GM12878 (cell line): Measurements from ENCODE around the gene FAM221A. TPM values are rescaled to one million over a fixed set of nuclear protein-coding genes. Genes with fewer than 3 reads are reported as not detected.

Source experiments
- ATAC-seq: fragments of 200-7000 bp; cut with Tn5 transposase; 3 replicates; pipeline ENCODE4 v1.9.1; 2020; ENCODE audit warnings: mild to moderate bottlenecking, moderate library complexity
- BruUV-seq: library from RNA; stranded (reverse); fragments of 400-500 nt; replicated peaks from 2 replicates; lab custom pipeline; 2021; lab: Mats Ljungman, UMichigan
- CTCF ChIA-PET: fragments of 300-600 bp; sonication (Branson Sonifier 250); formaldehyde crosslinking; extraction: SDS; loops from one replicate; lab custom pipeline; 2021; ENCODE audit warnings: inconsistent platforms; lab: Yijun Ruan, JAX
- POLR2A ChIA-PET: fragments of 350-600 bp; formaldehyde crosslinking; extraction: SDS; loops from one replicate; lab custom pipeline; 2021; ENCODE audit warnings: inconsistent platforms; lab: Charles Lee
- RAD21 ChIA-PET: fragments of 300-600 bp; sonication (Branson Sonifier 250); formaldehyde crosslinking; loops from one replicate; lab custom pipeline; 2023; ENCODE audit warnings: antibody characterized with exemption; ENCODE audit not compliant: unreplicated experiment; lab: Charles Lee
- SMC1A ChIA-PET: fragments of 300-600 bp; sonication (Branson Sonifier 250); formaldehyde crosslinking; loops from one replicate; lab custom pipeline; 2023; ENCODE audit not compliant: unreplicated experiment, uncharacterized antibody; lab: Charles Lee
- DNase-seq: peaks from one replicate; pipeline ENCODE4 v3.0.0-alpha.2; 2011; ENCODE audit warnings: low read depth, low spot score
- FAIRE-seq: peaks from 3 replicates; lab custom pipeline; 2011; peaks lifted over from hg19 to GRCh38; lab: Jason Lieb, UNC
- H2AFZ ChIP-seq: 2 replicates; pipeline ENCODE4 v1.6.0; 2011; ENCODE audit warnings: low read depth, low read length, control low read depth; ENCODE audit not compliant: control insufficient read depth
- H3K27ac ChIP-seq: 2 replicates; pipeline ENCODE4 v1.5.1; 2011; ENCODE audit warnings: control low read depth; ENCODE audit not compliant: control insufficient read depth, insufficient read depth
- H3K27me3 ChIP-seq, 2 experiments: replicated peaks in 1 of 2; 2 replicates each; pipeline versions ENCODE4 v1.6.0 to v1.6.1; 2011; ENCODE audit warnings: low read length in 1 of 2; ENCODE audit not compliant: control insufficient read depth in 2 of 2, insufficient read depth in 2 of 2
- H3K36me3 ChIP-seq, 2 experiments: 2 replicates each; pipeline ENCODE4 v1.5.1; 2011; ENCODE audit warnings: low read length in 1 of 2; ENCODE audit not compliant: control insufficient read depth in 2 of 2, insufficient read depth in 2 of 2
- H3K4me1 ChIP-seq: 2 replicates; pipeline ENCODE4 v1.6.1; 2011; ENCODE audit warnings: mild to moderate bottlenecking, low read length, moderate library complexity, mixed read lengths; ENCODE audit not compliant: control insufficient read depth, insufficient read depth
- H3K4me2 ChIP-seq: 2 replicates; pipeline ENCODE4 v1.6.0; 2011; ENCODE audit warnings: control low read depth; ENCODE audit not compliant: control insufficient read depth, insufficient read depth
- H3K4me3 ChIP-seq: fragments of 200-600 bp; sonication (generic); 2 replicates; pipeline ENCODE4 v1.5.1; 2016
- H3K79me2 ChIP-seq: 2 replicates; pipeline ENCODE4 v1.6.0; 2011; ENCODE audit warnings: low read length; ENCODE audit not compliant: control insufficient read depth, insufficient read depth
- H3K9ac ChIP-seq: 2 replicates; pipeline ENCODE4 v1.8.0; 2011; ENCODE audit warnings: low read length, control low read depth, mixed read lengths; ENCODE audit not compliant: control insufficient read depth, insufficient read depth
- H3K9me3 ChIP-seq: replicated peaks from 3 replicates; pipeline ENCODE4 v1.5.1; 2011; ENCODE audit warnings: mild to moderate bottlenecking, low read length; ENCODE audit not compliant: control insufficient read depth, insufficient read depth
- H4K20me1 ChIP-seq: 2 replicates; pipeline ENCODE4 v1.6.0; 2011; ENCODE audit not compliant: control insufficient read depth, insufficient read depth
- ESRRA ChIP-seq: IDR thresholded peaks from 2 replicates; pipeline ENCODE4 v1.6.1; 2012; ENCODE audit warnings: mild to moderate bottlenecking, low read length, improper control_type of control experiment
- FOXK2 ChIP-seq: fragments of 450-650 bp; IDR thresholded peaks from 2 replicates; pipeline ENCODE4 v1.6.1; 2017; ENCODE audit warnings: mild to moderate bottlenecking, moderate library complexity
- JUND ChIP-seq: IDR thresholded peaks from 2 replicates; pipeline ENCODE4 v1.6.1; 2012; ENCODE audit warnings: low read depth, mild to moderate bottlenecking, low read length, improper control_type of control experiment, moderate library complexity
- KAT2A ChIP-seq: conservative IDR thresholded peaks from 2 replicates; pipeline ENCODE4 v1.6.1; 2011; ENCODE audit warnings: low read depth, low read length; ENCODE audit not compliant: control insufficient read depth
- NBN ChIP-seq: fragments of 450-650 bp; IDR thresholded peaks from 2 replicates; pipeline ENCODE4 v1.6.1; 2016
- NRF1 ChIP-seq: conservative IDR thresholded peaks from 2 replicates; pipeline ENCODE4 v1.6.1; 2011; ENCODE audit warnings: mild to moderate bottlenecking, low read depth, low read length, improper control_type of control experiment
- RB1 ChIP-seq: fragments of 450-650 bp; formaldehyde crosslinking; IDR thresholded peaks from 2 replicates; pipeline ENCODE4 v1.6.1; 2017; ENCODE audit warnings: mild to moderate bottlenecking, borderline replicate concordance
- SIN3A ChIP-seq: IDR thresholded peaks from 2 replicates; pipeline ENCODE4 v1.6.1; 2012; ENCODE audit warnings: low read depth, low read length, improper control_type of control experiment
- SP1 ChIP-seq: IDR thresholded peaks from one replicate; pipeline ENCODE4 v1.6.1; 2011; ENCODE audit warnings: low read depth, low read length
- SREBF2 ChIP-seq: IDR thresholded peaks from 2 replicates; pipeline ENCODE4 v1.6.1; 2012; ENCODE audit warnings: mild to moderate bottlenecking, low read length
- SUZ12 ChIP-seq: fragments of 200-600 bp; sonication (generic); IDR thresholded peaks from one replicate; pipeline ENCODE4 v1.6.1; 2018; ENCODE audit warnings: antibody characterized with exemption, mild to moderate bottlenecking; ENCODE audit not compliant: unreplicated experiment
- WRNIP1 ChIP-seq: IDR thresholded peaks from 2 replicates; pipeline ENCODE4 v1.6.1; 2011; ENCODE audit warnings: low read depth, low read length, improper control_type of control experiment, borderline replicate concordance
- WGBS: methylation state at CpG from one replicate; pipeline ENCODE4 v1.1.6; 2016; ENCODE audit warnings: low lambda C conversion rate; ENCODE audit not compliant: insufficient replicate concordance, insufficient coverage; ENCODE audit errors: missing lambda C conversion rate; 5-methylcytosine and 5-hydroxymethylcytosine counted together
- in situ Hi-C: fragments of 300-500 bp; cut with MboI; formaldehyde crosslinking; loops from 9 replicates; pipeline ENCODE4 v1.14.3; 2018; ENCODE audit warnings: mixed read lengths
- intact Hi-C: fragments of 100-400 bp; cut with micrococcal nuclease; formaldehyde crosslinking; loops from one replicate; pipeline ENCODE4 v1.14.2; 2022; ENCODE audit not compliant: unreplicated experiment
- polyA plus RNA-seq, 11 experiments: library from polyadenylated mRNA; depleted of rRNA in 4 of 11; unstranded in 6 of 11; stranded (reverse) in 5 of 11; fragments of >200 nt; fragmentation: Nextera tagmentation in 4 of 11; fragmentation: Illumina TruSeq in 1 of 11; extraction: Ambion mirVana in 4 of 11; extraction: Trizol in 1 of 11; gene quantifications; 1 replicate in 1 of 11; 2 replicates in 10 of 11; pipeline versions ENCODE4 v1.2.1 to v1.2.3, GENCODE V29; 2011 to 2016; ENCODE audit warnings: inconsistent platforms in 2 of 11, missing spikeins in 2 of 11, low read depth in 1 of 11
- total RNA-seq, 4 experiments: library from RNA; depleted of rRNA in 3 of 4; stranded (reverse); fragments of >200 nt in 3 of 4; fragmentation: Illumina TruSeq in 1 of 4; extraction: Trizol in 1 of 4; gene quantifications; 2 replicates each; pipeline versions ENCODE4 v1.2.1 to v1.2.3, GENCODE V29; 2013 to 2021
- TF ChIP-seq, protein P1 (sequence below): fragments of 150-350 bp; IDR thresholded peaks from 2 replicates; pipeline ENCODE4 v1.6.1; 2016; ENCODE audit warnings: low read depth, low read length
- TF ChIP-seq, protein P2 (sequence below): fragments of 450-650 bp; formaldehyde crosslinking; IDR thresholded peaks from 2 replicates; pipeline ENCODE4 v1.4.0; 2020; ENCODE audit warnings: mild to moderate bottlenecking, moderate library complexity
- TF ChIP-seq, protein P3 (sequence below): fragments of 450-650 bp; IDR thresholded peaks from 2 replicates; pipeline ENCODE4 v1.6.1; 2016; ENCODE audit warnings: mild to moderate bottlenecking

FAM221A gene
- total and polyA plus RNA-seq, 10 of the 15 experiments (the other 5 are each of a cell fraction or from before 2014, with no cell fraction given), result 6.3 to 16.7 (median 9.7) TPM

DNA sequence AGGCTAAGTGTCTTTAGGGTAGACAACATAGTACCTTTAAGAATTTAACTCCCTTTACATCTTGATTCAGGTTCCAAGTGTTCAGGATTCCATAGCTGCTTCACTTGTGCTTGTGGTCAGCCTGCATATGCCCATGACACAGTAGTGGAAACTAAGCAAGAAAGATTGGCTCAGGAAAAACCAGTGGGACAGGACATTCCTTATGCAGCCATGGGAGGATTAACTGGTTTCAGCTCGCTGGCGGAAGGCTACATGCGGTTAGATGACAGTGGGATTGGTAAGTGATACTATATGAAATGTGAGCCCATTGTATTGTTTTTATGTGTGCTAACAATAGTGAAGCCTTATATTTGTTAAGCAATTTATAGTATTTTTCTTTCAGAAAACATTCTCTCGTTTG, 11.3 kb downstream of the FAM221A start:
- Histone ChIP-seq H2AFZ (no peak overlapping the region), H3K9me3 (no peaks in the 10 kb centered on the region; the same call in 1 of the 3 replicates), H3K9ac (no peak overlapping the region), H4K20me1 (no peaks in the 10 kb centered on the region), H3K4me1 (no peaks in the 10 kb centered on the region; the same call in 1 of the 2 replicates), H3K4me3 (no peak overlapping the region), H3K36me3 (peaks cover 0 to 6% of the 10 kb centered on the region in 2 experiments), H3K4me2 (no peak overlapping the region), H3K79me2 (no peaks in the 10 kb centered on the region), H3K27ac (no peak overlapping the region), H3K27me3 (no peaks in the 10 kb centered on the region)
- DNase-seq (no peak), ATAC-seq (no peak), FAIRE-seq (no peak)
- TF ChIP-seq SUZ12 (no peak), ESRRA (no peak), WRNIP1 (no peak), FOXK2 (no peak), NRF1 (no peak), KAT2A (no peak), SIN3A (no peak), JUND (no peak), RB1 (no peak), SREBF2 (no peak), NBN (no peak), SP1 (no peak)
- TF ChIP-seq, protein P1, sequence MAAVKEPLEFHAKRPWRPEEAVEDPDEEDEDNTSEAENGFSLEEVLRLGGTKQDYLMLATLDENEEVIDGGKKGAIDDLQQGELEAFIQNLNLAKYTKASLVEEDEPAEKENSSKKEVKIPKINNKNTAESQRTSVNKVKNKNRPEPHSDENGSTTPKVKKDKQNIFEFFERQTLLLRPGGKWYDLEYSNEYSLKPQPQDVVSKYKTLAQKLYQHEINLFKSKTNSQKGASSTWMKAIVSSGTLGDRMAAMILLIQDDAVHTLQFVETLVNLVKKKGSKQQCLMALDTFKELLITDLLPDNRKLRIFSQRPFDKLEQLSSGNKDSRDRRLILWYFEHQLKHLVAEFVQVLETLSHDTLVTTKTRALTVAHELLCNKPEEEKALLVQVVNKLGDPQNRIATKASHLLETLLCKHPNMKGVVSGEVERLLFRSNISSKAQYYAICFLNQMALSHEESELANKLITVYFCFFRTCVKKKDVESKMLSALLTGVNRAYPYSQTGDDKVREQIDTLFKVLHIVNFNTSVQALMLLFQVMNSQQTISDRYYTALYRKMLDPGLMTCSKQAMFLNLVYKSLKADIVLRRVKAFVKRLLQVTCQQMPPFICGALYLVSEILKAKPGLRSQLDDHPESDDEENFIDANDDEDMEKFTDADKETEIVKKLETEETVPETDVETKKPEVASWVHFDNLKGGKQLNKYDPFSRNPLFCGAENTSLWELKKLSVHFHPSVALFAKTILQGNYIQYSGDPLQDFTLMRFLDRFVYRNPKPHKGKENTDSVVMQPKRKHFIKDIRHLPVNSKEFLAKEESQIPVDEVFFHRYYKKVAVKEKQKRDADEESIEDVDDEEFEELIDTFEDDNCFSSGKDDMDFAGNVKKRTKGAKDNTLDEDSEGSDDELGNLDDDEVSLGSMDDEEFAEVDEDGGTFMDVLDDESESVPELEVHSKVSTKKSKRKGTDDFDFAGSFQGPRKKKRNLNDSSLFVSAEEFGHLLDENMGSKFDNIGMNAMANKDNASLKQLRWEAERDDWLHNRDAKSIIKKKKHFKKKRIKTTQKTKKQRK, result no peak
- TF ChIP-seq, protein P2, sequence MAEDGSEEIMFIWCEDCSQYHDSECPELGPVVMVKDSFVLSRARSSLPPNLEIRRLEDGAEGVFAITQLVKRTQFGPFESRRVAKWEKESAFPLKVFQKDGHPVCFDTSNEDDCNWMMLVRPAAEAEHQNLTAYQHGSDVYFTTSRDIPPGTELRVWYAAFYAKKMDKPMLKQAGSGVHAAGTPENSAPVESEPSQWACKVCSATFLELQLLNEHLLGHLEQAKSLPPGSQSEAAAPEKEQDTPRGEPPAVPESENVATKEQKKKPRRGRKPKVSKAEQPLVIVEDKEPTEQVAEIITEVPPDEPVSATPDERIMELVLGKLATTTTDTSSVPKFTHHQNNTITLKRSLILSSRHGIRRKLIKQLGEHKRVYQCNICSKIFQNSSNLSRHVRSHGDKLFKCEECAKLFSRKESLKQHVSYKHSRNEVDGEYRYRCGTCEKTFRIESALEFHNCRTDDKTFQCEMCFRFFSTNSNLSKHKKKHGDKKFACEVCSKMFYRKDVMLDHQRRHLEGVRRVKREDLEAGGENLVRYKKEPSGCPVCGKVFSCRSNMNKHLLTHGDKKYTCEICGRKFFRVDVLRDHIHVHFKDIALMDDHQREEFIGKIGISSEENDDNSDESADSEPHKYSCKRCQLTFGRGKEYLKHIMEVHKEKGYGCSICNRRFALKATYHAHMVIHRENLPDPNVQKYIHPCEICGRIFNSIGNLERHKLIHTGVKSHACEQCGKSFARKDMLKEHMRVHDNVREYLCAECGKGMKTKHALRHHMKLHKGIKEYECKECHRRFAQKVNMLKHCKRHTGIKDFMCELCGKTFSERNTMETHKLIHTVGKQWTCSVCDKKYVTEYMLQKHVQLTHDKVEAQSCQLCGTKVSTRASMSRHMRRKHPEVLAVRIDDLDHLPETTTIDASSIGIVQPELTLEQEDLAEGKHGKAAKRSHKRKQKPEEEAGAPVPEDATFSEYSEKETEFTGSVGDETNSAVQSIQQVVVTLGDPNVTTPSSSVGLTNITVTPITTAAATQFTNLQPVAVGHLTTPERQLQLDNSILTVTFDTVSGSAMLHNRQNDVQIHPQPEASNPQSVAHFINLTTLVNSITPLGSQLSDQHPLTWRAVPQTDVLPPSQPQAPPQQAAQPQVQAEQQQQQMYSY, result no peak
- TF ChIP-seq, protein P3, sequence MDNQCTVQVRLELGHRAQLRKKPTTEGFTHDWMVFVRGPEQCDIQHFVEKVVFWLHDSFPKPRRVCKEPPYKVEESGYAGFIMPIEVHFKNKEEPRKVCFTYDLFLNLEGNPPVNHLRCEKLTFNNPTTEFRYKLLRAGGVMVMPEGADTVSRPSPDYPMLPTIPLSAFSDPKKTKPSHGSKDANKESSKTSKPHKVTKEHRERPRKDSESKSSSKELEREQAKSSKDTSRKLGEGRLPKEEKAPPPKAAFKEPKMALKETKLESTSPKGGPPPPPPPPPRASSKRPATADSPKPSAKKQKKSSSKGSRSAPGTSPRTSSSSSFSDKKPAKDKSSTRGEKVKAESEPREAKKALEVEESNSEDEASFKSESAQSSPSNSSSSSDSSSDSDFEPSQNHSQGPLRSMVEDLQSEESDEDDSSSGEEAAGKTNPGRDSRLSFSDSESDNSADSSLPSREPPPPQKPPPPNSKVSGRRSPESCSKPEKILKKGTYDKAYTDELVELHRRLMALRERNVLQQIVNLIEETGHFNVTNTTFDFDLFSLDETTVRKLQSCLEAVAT, result no peak
- WGBS, result 92% methylated on average over 4 of the region's 4 CpGs
- in situ Hi-C loops, result no loop called here
- RAD21 ChIA-PET, result no interaction called here
- CTCF ChIA-PET, result interaction anchor here (0.8 kb wide), 1 partner anchor 12 kb away, joined by 4 read pairs; the partner anchor contains the start of gene FAM221A
- POLR2A ChIA-PET, result no interaction called here
- intact Hi-C loops, result no loop called here
- SMC1A ChIA-PET, result interaction anchor here (0.7 to 1.4 kb wide), 4 partner anchors 8 to 97 kb away, joined by 3 read pairs; no protein-coding TSS in a partner anchor
- no TSS peak for BruUV-seq
